HG03378 (cell line): ENCODE data around the gene DLG5.

ENCODE experiments used
- ATAC-seq: cut with Tn5 transposase; IDR thresholded peaks from one replicate; pipeline ENCODE4 v1.9.1; 2021; ENCODE audit warnings: mild to moderate bottlenecking, moderate library complexity; ENCODE audit not compliant: unreplicated experiment

DLG5 gene

DNA sequence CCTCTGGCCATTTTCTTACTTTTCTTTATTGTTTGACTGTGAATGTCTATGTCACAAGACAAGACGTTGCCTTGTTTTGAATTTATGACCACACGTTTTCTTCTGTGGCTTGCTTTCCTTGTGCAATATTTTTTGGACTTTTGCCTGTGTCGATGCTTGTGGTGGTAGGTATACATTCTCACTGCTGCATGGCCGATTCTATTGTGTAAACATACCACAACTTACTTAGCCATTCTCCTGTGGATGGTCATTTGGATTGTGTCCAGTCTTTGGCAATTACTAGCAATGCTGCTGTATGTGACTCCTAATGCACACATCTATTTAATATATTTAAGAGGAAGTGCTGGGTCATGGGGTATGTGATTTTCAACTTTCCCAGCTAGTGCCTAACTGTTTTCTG is 18.0 kb upstream of the DLG5 start:
- ATAC-seq = no peak

DNA sequence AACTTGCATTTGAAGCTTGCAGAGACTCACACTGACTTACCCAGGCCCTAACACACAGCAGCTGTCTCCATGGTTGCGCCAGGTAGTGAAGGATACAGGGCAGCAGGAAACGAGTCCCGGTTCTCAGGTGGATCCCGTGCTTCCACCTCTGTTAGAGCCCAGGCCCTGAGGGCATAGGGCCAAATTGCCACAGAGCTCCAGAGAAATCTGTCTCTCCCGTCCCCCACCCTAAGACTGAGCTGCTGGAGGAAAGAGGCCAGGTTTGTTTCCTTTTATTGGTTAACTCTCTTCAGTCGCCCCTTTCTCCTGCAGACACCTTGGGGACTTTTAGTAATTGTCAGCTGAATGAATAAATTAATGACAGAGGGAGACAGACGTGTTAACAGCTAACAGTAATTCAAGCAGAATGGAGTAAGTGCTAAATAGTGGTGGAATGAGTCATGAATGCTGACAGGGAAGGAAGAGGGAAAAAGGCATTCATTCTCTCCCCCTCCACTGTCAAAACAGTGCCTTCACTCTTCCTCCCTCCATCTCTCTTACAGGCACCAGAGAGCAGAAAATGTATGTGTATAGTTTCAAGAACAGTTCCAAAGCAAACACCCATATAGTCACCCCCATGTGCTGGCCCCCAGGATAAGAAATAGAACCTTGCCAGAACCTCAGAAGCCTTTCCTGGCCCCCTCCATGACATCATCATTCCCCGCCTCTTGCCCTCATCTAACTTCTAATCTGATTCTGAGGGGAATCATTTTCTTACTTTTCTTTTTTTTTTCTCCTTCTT is 16.8 kb upstream of the DLG5 start:
- ATAC-seq = no peak

GRCh38 chr10:77941790-77942189 is 15.2 kb upstream of the DLG5 start:
- no peak for ATAC-seq

- no peak for ATAC-seq
Observed at GRCh38 chr10:77940627-77941026, 14.1 kb upstream of the DLG5 start.

DNA sequence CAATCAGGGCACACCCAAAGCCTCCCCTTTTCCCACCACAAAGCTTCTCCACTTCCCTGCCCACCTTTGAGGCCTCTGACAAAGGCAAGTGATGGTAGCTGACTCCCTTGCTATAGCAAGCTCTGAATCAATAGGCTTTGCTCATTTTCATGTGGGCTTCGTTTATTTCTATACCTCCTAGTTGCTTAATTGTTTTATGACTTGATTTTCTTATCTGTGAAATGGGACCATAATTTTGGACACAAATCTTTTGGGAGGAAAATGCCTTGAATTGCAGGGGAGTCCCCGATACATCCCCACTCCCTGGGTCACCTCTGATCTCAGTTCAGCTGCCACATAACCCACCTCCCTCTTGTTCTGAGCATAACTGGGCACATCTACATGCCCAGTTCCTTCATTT is 13.7 kb upstream of the DLG5 start:
- no peak for ATAC-seq

GRCh38 chr10:77939561-77940001 is 13.0 kb upstream of the DLG5 start:
- no peak for ATAC-seq

DNA sequence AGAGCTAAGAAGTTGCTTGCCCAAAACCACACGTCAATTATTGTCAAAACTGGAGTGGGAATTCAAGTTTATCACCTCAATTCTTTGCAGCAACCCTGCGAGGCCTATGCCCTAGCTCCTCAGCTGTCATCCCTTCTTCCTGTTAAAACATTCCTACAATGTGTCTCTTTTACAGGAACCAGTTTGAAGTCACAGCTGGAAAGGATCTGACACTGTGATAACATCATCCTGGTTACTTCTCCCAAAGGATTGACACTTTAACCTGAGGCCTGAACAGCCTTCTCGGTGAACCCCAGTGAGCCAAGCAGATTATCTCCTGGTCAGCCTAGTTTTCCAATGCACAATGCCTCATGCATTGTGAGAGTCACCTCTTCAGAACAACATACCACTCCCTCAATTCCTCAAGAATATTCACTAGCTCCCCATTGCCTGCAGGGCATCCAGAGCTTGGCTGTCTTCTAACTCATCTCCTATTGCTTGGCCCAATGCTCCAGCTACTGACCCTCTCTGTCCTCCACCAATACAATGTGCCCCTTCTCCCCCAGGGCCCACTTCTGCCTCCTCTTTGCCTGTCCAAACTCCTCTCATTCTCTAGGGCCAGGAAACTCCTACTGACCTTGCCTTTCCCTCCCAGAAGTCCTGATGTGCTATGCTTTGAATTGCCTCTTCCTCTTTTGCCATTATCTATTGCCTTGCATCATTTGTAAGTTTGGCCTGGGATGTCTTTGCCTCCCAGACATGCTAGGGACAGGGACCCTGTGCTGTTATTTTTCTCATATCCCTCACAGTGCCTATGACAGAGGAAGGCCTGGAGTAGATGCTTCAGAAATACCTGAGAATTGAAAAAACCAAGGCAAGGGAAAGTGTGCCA is 10.4 kb upstream of the DLG5 start:
- ATAC-seq = no peak

DNA sequence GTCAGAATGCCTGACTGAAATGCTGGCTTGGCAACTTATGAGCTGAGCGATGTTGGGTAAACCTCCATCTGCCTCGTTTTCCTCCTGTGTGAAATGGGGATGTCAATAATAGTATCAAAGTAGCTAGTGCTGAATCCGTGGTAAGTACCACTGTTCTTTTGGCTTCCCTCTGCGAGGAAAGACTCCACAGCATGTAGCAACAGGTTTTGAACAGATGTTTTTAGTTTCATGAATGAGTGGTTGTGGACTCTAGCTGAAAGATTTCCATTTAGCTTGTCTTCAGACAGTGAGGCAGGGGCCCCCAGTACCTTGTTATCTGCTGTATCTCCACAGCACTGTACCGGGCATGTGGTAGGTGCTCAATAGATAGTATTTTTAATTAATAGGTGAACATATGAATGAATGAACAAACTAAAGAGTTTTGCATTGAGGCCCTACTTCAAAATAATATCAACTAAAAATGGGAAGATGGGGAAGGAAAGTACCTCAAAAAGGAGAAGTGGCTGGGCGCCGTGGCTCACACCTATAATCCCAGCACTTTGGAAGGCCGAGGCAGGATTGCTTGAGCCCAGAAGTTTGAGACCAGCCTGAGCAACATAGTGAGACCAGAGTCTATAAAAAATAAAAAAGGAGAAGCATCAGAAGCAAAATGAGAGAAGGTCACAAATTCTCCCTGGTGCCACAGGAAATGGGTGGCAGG is 5.6 kb upstream of the DLG5 start:
- no peak for ATAC-seq

- no peak for ATAC-seq
Observed at GRCh38 chr10:77927402-77928246, 1.1 kb upstream of the DLG5 start.

DNA sequence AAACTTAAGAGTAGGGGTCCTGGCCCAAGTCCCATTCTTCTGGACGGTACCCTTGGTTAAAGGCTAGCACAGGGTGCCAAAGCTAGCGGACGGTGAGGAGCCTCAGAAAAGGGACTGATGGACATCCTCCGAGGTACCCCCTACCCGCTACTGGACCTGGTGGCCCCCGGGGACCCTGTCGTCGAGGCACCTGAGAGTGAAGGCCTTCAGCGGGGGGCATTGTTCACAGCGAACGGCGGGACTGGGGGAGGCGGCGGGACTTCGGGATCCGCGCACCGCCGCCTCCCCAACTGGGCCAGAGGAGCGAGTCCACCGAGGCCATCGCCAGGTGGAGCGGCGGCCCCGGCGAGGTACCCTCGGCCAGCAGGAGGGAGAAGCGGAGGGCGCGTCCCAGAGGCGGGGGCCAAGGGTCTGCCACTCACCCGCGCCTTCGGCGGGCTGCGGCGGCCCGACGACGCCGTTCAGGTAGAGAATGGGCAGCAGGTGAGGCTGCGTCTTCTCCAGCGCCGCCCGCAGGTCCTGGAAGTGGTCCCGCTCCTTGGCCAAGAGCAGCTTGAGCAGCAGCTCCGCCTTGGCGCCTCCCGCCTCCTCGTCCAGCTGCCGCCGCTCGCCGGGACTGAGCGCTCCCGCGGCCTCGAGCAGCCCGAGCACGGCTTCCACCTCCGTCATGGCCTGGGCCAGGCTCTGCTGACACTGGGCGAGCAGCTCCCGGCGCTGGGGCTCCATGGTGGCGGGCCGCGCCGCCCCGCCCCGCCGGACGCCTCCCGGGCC is 575 bp downstream of the DLG5 start:
- no peak for ATAC-seq

DNA sequence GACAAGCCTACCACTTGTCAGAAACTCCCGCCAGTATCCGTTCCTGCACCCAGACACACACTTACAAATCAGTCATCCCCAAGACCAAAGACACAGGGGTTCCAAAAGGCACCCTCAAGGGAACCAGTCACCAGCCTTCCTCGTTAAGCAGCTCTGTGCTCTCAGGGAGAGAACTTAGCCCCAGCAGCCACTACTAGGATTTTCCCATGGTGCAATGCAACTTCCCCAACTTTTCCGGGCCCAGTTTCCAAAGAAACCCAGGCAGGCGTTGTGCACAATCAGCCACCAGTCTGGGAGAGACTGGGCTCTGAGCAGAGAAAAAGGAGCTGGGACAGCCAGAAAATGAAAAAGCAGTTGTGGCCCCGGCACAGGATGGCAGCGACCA is 1.2 kb downstream of the DLG5 start:
- no peak for ATAC-seq

- ATAC-seq = no peak
Observed at GRCh38 chr10:77922566-77923179, 3.9 kb downstream of the DLG5 start.

DNA sequence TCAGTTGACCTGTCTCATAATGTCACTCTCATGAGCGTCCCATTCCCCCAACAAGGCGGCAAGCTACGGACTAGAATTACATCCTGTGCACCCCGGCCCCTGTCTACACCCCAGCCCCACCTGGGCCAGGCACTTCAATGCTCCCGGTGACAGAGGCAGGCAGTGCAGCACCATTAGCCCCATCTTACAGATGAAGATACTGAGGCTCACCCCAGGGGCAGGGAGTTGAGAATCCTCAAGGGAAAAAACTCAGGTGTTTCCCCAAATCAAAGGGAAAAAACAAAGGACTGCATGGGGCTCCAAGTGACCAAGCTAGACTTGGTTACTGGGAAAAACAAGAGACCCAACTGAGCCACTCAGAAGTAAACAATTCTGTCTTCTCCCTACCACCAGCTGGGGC is 4.5 kb downstream of the DLG5 start:
- ATAC-seq = no peak

- ATAC-seq = no peak
Observed at GRCh38 chr10:77921395-77921794, 5.2 kb downstream of the DLG5 start.

GRCh38 chr10:77920495-77920894 is 6.1 kb downstream of the DLG5 start:
- no peak for ATAC-seq

DNA sequence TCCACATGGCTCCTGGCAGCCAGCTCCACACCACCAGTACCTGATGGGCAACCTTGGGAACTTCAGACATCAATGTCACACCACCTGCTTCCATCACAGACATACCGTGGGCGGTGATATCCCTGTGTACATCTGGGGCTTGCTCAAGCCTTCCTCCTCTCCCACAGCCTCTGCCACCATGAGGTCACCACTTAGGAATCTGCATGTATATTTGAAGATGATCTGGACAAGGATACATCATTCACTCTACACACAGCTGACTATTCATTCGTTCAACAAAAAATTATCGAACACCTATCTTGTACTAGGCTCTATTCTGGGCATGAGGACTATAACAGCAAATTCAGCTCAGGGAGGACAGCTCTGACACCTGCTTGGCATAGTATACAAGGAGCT is 6.8 kb downstream of the DLG5 start:
- ATAC-seq = no peak

- no peak for ATAC-seq
Observed at GRCh38 chr10:77915319-77916105, 11.0 kb downstream of the DLG5 start.

- no peak for ATAC-seq
Observed at GRCh38 chr10:77913090-77913489, 13.5 kb downstream of the DLG5 start.

GRCh38 chr10:77912576-77912975 is 14.0 kb downstream of the DLG5 start:
- no peak for ATAC-seq
